Stromal cell of bone marrow (primary cell): Measurements from ENCODE around the gene CACNA1G.

Experiments used
- DNase-seq: peaks from one replicate; pipeline ENCODE4 v3.0.0-alpha.2; 2012; ENCODE audit warnings: low read depth

The CACNA1G gene

GRCh38 chr17:50560185-50560824, at the start of gene CACNA1G:
Gene CACNA1G, plus strand, starts transcription at chr17:50560715. Its CDS starts 745 bp downstream, at chr17:50561460.
- DNase-seq = peak; percentile 74

- DNase-seq = no peak
These were observed 49.5 kb upstream of the CACNA1G start for GRCh38 chr17:50511058-50511457.

GRCh38 chr17:50513495-50513894, 47.0 kb upstream of the CACNA1G start:
- DNase-seq = no peak

- no peak for DNase-seq
These were observed 46.1 kb upstream of the CACNA1G start for GRCh38 chr17:50514388-50514787.

- DNase-seq = peak; percentile 52
These were observed 45.4 kb upstream of the CACNA1G start for GRCh38 chr17:50514936-50515702.

GRCh38 chr17:50517011-50517410, 43.5 kb upstream of the CACNA1G start:
- DNase-seq = no peak

GRCh38 chr17:50517504-50518383, 42.8 kb upstream of the CACNA1G start:
- DNase-seq = no peak

- DNase-seq = no peak
These were observed 42.0 kb upstream of the CACNA1G start for GRCh38 chr17:50518384-50519023.

- no peak for DNase-seq
These were observed 41.2 kb upstream of the CACNA1G start for GRCh38 chr17:50519141-50519834.

GRCh38 chr17:50520483-50520882, 40.0 kb upstream of the CACNA1G start:
- no peak for DNase-seq

- no peak for DNase-seq
These were observed 39.0 kb upstream of the CACNA1G start for GRCh38 chr17:50521514-50521913.

GRCh38 chr17:50522766-50523165, 37.7 kb upstream of the CACNA1G start:
- DNase-seq = no peak

GRCh38 chr17:50523208-50523607, 37.3 kb upstream of the CACNA1G start:
- DNase-seq = no peak

GRCh38 chr17:50524838-50525237, 35.7 kb upstream of the CACNA1G start:
- DNase-seq = no peak

GRCh38 chr17:50527155-50527762, 33.3 kb upstream of the CACNA1G start:
- no peak for DNase-seq

GRCh38 chr17:50527949-50528474, 32.5 kb upstream of the CACNA1G start:
- no peak for DNase-seq

GRCh38 chr17:50529849-50530248, 30.7 kb upstream of the CACNA1G start:
- no peak for DNase-seq

GRCh38 chr17:50531428-50532025, 29.0 kb upstream of the CACNA1G start:
- DNase-seq = no peak

GRCh38 chr17:50532452-50533024, 28.0 kb upstream of the CACNA1G start, which contains the start of gene EPN3:
Gene EPN3, plus strand, starts transcription at chr17:50532735. Its CDS starts 3,822 bp downstream, at chr17:50536557.
- DNase-seq = no peak

- no peak for DNase-seq
These were observed 27.3 kb upstream of the CACNA1G start for GRCh38 chr17:50533185-50533584.
